Hindlimb muscle (tissue), 1 donor: ENCODE data around the gene E2F6. TPM values are rescaled to one million over a fixed set of nuclear protein-coding genes. Genes with fewer than 3 reads are reported as not detected.

ENCODE experiments used
- DNase-seq: peaks from one replicate; pipeline ENCODE4 v3.0.0-alpha.2; 2013
- polyA plus RNA-seq: library from polyadenylated mRNA; unstranded; fragments of 120-200 nt; gene quantifications from one replicate; pipeline ENCODE4 v1.2.1, GENCODE V29; 2013; ENCODE audit not compliant: insufficient read length

Gene E2F6
- polyA plus RNA-seq, 1 donor, result 18.8 TPM

DNA sequence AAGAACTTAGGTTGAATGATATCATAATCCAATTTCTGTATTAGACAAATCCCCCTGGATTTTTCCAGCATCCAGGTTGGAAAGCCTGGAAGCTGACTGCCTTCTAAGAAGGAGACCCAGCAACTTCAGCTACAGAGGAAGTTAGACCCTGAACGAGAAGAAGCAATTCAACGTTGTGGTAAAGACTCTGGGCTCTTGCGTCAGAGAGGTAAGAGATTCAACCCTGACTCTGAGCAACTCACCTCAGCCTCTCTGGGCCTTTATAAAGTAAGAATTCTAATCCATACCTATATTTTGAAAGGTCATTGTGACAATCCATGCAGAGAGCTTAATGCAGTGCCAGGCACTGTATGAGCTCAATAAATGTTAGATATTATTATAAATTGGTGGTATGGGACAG lies 9.7 kb downstream of the E2F6 start:
- no peak for DNase-seq

DNA sequence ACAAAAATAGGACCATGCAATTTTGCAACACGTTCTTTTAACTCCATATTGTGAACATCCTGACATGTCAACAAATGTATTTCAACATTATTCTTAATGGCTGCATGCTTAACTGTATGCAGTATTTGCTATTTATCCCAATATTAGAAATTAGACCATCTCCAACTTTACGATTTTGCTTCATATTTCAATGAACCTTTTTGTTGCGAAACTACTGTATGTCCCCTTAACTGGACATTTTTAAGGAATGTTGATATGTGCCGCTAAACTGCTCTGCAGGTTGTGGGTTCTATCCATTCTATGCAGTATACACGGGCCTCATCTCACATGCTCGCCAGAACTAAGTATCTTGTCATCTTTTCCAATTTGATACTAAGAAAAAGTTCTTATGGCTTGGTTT lies 11.1 kb downstream of the E2F6 start:
- no peak for DNase-seq

DNA sequence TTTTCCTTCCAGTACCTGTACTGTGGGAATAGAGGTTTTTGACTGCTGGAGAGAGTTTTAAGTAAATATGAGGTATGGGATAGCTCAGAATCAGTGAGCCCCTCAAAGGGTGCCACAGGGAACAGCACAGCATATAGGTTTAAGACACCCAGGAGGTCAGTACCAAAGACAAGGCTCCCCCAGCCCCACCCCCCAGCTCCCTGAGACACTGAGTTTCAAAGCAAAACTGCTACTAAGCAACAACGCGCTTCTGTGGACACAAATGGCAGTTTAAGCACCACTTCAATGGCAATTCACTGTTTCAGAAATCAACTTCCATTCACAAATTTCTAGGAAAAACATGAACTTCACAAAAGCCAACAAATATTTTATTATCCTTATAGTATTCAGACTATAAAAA lies 15.2 kb downstream of the E2F6 start:
- no peak for DNase-seq

DNA sequence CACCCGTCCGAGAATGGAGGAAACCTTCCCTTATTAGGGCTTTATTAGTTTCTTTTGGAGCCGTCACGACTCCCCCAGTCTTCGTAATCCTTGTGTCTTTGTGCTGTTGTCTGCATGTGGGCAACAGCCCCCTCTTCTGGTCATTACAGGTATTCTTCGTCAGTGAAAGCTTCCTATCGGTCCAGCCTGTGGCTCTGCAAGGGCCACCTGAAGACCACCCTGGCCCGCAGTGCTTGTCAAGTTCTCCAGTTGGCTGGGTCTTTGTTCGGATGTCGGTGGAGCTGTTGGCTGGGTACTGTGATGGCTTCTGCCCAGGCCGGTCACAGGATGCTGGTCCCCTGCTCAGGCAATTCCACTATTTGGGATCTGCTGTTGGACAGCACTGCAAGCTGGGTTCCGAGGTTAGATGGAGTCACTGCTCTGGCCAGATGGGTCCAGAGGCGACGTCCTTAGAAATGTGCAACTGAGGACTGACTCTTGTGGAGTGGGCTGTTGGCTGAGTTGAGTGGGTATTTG lies 19.2 kb downstream of the E2F6 start:
- peak; percentile 64 for DNase-seq

DNA sequence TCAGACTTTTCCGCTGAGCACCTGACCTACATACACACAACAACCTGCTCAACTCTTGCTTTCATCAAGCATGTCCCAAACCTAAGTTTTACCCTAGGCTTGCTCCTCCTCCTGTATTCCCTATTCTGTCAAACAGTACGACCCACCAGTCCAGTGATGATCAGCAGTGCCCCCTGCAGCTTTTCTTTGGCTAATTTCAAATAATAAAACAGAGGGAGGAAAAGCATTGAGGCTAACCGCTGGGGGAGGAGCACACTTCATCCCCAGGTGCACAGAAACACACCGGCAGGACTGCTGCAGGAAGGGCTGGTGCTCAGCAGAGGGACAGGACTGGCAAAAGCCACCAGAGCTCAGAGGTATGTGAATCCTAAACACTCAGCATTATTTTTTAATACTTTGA lies 21.2 kb downstream of the E2F6 start:
- no peak for DNase-seq

DNA sequence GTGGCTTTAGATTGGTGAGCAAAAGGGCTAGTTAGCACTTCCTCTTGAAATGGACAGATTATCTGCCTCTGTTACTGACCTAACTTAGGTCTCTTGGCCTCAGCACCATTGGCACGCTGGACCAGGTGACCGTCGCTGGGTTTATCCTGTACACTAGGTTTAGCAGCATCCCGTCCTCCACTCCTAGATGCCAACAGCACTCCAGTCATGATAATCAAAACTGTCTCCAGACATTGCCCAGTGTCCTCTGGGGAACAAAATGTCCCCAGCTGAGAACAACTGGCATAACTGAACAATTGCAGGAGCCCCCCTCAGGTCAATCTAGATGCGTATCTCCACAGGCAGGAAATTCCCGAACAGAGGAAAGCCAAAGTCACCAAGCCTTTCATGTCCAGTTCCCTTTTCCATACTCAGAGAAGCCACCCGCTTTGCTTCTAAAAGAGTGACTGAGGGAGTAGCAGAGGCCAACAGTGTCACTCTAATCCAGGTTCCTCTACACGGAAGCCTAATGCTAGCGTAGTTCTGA lies 27.3 kb downstream of the E2F6 start:
- no peak for DNase-seq

DNA sequence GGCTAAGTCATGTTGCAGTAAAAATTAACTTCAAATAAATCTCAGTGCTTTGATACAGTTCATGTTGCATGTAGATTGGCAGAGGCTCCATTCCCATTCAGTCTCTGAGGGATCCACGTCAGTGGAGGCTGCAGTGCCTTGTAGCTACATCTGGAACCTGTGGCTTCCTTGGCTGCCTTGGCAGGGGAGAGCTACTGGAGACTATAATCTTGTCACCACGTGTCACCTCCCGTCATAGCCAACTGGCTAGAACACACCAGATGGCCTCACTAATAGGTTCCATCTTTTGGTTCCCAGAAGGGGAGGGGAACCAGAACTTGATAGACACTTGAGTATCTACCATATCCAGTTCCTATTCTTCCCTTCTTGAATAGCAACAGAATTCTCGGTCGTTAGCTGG lies 28.4 kb downstream of the E2F6 start:
- no peak for DNase-seq

DNA sequence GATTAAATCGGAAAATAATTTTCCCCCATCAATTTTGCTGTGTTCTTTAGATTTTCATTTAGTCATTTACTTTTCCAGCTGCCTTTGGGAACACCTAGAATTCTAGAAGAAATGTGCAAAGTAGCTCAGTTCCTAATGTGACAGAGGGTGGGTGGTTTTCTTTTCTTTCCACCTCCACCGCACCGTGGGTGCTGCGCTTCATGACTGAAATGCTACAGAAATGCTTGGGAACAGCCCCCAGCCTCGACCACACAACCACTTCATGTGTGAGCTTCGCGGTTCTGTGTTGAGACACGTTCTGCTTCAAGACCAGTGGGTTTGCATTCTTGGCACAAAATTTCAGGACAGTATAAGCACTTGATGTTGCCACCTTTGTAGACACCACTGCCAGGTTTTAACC lies 30.9 kb downstream of the E2F6 start:
- no peak for DNase-seq

DNA sequence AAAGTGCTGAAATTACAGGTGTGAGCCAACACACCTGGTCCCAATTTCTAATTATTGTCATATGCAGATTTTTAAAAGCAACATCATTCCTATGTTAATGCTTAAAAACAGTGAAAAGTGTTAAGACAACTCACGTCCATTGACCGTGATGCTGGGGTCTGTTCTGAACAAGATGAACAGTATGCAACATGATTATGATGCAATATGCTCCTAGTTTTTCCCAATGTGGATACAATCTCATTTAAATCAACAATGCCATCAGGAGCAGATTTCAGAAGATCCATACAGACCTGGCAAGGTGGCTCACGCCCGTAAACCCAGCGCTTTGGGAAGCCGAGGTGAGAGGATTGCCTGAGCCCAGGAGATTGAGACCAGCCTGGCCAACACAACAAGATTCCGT lies 31.5 kb downstream of the E2F6 start:
- DNase-seq, result no peak

DNA sequence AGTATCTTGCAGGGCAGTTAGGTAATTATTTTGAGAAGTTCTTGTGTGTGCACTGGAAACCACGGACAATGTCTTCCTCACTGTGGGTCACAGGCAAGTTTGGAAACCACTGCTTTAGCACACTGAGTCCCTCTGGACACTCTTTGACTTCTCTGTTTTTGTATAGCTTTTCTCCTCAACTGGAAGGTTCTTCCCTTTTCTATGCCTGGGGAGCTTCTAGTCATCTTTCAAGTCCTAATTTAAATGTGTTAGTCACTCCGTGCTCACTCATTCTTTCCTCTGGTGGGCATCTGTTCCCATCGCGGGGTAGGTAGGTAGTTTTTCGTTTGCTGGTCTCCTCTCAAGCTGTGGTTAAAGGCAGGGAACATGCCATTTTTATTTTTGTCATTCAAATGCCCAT lies 32.1 kb downstream of the E2F6 start:
- no peak for DNase-seq

DNA sequence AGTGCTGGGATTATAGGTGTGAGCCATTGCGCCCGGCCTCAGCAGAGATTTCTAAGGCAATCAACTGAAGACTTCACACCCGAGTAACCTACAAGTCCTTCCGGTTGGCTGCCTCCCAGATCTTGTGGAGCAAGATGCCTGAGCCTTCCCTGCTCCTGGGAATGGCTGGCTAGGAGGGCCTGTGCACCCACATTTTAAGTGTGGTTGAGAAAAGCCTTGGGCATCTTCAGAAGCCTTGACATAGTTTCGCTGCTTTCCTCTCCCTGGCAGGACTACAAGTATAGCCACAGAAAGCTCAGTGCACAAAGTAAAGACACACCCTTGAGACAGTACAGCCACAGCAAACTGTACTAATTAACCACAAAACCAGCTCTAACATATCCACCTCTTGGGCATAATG lies 35.2 kb downstream of the E2F6 start:
- no peak for DNase-seq

DNA sequence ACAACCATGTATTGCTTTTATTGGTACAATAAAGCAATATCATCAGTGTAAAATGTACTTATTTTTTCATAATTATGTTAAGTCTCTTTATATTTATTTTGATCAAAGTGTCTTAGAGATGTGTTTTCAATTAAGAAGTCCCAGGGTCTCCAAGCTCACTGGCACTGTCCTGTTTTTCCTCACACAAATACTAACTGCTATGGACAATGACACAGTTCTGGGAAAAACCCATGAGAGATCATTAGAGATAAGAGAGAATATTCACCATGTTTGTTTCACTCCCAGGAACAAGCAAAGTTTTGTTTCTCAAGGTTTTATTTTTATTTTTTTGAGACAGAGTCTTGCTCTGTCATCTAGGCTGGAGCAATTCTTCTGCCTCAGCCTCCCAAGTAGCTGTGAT lies 38.7 kb downstream of the E2F6 start:
- no peak for DNase-seq

DNA sequence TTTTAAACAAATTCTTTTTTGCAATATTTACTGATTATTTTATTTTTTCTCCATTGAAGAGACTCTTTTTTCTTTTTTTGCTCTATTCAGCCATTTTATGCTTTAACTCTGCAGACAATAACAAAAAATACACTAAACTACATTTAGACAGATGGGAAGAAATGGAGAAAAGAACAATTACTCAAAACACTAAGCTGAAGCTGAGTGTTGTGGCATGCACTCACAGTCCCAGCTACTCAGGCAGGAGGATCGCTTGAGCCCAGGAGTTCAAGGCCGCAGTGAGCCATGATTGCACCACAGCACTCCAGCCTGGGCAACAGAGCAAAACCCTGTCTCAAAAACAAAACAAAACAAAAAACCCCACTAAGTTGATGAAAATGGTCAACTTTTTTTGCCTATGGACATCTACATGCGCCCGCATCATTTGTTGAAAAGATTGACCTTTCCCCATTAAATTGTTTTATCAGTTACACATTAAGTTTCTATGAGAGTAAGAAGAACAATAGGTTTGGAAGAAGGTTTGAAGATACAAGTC lies 43.0 kb downstream of the E2F6 start:
- no peak for DNase-seq

DNA sequence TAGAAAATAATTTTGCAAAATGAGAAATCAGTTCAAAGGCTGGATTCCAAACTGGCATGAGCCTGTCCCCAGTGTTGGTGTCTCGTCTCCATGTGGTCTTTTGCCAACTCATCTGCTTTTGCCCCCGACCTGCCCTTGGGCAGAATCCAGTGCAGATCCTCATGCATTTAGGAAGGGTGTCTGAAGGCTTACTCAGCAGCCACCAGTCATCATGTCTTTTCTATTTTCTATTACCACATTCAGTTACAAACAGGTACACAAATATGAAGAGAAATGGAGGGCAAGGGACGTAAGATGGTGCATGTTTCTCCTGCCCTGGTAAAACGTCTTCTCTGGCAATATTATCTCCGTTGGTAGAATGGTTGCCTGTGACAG lies 43.5 kb downstream of the E2F6 start:
- DNase-seq, result no peak

DNA sequence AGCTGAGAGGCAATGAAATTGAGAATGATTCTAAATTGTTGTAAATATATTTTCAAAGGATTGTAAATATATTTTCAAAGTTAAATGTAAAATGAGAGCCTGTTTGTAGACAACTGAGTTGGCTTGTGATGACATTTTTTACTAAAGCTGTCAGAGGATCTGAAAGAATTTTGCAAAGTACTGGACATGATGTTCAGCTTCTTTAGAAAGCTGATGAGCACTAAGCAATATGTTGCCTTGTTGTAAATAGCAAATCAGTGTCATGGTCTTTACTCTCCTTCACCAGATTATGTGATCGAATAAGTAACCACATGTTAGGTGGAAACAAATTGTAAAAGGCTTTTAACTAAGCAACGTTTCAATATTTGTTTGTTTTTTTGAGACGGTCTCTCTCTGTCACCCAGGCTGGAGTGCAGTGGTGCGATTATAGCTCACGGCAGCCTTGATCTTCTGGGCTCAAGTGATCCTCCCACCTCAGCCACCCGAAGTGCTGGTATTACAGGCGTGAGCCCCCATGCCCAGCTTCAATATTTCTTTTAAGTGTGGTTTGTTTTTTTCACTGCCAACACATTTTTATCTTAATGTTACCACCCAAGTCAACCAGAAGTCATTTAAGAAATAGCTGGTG lies 44.0 kb downstream of the E2F6 start:
- DNase-seq, result no peak

DNA sequence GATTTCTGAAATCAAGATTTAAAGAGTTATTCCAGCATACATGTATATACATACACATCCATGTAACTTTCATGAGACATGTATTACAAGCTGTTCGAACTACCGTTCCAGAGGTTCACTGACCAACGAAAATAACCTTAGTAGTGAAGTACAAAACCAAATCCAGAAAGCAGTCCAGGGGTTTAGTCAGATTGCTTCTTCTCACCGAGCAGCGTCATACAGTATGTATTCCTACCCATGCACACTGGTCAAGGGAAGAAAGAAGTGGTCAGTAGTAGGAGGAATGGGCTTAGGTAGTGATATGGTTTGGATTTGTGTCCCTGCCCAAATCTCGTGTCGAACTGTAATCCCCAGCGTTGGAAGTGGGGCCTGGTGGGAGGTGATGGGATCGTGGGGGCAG lies 45.3 kb downstream of the E2F6 start:
- DNase-seq, result no peak

DNA sequence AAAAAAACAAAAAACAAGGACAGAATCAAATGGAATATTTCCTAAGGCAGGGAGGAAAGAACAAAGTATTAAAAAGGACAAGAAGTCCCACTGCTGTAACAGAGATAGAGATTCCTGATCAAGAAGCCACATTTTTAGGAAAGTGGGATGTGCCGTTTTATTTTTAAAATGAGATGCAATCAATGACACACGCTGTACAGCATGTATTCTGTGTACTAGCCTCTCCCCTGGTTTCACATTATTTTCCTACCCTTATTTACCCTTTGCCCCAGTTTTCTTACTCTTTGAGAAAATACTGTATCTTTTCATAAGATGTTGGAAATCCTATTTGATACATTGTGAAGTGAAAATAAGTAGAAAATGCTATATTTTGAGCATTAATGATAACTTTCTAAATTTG lies 45.8 kb downstream of the E2F6 start:
- no peak for DNase-seq

DNA sequence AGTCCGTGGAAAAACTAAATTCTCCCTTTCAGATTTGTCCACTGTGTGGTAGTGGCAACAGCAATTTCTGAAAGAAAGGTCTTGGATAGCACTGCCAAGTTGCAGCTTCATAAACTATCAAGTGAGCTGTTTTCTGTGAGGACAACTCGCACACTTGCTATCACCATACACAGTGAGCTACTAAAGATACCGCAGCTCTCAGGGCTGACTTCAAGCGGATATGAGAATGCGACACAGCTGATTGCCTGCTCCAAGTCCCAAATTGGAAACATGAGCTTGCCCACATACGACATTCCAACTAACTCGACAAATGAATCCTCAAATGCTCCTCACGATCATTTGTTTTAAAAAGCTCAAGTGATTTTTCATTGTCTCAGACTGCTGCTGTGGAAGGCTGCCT lies 46.2 kb downstream of the E2F6 start:
- DNase-seq, result no peak

DNA sequence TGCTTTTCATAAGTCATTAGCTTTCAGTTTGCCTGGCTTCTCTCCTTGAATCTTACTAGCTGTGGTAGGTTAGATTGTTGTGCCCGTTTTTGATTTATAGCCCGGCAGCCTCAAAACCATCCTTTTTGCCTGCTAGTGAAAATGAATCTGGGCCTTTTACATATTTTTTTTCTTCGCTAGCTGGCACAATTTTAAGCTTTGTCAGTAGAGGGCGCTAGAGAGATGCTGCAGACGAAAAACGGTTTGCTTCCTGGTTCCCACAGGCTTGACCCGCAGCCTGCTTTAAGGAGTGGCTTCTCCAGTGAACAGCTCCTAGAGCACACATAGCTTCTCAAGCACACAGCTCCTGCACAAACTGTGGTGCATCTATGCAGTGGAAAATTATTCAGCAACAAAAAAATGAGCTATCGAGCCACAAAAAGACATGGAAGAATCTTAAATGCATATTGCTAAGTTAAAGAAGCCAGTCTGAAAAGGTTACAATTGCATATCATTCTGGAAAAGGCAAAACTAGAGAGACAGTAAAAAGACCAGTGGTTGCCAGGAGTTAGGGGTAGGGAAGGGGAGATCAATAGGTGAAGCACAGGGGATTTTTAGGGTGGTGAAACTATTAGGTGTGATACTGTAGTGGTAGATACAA lies 47.9 kb downstream of the E2F6 start:
- DNase-seq, result no peak

DNA sequence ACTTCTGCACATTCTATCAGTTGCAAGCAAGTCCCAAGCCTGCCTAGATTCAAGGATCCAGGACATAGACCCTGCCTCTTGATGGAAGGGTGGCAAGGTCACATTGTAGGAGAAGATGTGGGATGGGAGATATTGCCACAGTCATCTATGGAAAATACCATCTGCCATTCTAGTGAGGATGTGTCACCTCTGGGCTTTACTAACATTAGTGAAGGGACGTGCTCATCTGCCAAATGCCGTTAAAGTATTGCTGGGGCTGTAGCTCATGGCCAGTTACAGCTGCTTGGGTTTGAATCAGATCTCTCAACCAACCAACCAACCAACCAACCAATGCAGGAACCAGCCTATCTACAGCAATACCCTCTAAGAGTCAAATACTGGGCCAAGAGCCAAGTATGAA lies 49.0 kb downstream of the E2F6 start:
- DNase-seq, result no peak

DNA sequence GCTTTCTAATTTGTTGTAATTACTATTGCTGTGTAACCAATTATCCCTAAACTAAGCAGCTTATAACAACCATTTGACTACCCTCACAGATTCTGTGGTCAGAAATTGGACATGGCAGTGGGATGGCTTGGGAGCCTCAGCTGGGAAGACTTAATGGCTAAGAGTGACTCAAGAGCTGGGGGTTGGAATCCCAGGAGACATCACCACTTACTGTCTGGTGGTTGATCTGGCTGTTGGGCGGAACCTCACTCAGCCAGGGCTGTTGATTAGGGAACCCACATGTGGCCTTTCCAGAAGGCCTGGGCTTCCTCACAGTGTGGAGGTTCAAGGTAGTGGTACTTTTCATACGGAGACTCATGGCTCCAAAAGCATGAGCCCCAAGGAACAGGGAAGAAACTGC lies 49.8 kb downstream of the E2F6 start:
- no peak for DNase-seq

DNA sequence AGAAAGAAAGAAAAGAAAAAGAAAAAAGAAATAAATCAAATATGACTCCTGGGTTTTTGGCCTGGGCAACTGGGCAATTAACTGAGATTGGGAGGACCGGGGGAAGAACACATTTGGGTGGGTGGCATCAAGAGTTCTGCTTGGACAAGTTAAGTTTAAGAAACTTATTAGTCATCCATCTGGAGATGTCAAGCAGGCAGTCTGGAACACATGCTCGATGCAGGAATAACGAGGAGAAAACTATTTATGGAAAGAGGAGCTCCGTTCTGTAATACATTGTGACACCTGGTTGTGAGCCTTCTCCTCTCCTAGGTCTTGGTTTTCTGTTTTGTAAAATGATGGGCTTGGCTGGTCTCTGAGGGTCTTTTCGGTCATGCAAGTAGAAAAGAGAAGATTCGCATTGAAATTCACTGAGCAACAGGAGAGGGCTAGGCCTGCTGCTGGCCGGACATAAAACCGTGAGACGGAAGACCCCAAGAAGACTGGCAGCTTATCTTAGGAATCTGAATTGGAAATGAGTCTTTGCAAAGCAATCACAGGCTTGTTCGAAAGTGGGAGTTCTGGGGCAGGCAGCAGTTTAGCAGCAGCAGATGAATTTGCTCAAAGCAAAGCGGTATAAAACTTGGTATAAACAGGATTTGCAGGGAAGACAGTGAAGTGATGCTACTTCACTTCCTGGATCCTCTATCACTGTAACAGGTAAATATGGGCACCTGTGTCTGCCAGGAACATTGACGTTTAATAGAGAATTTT lies 51.4 kb downstream of the E2F6 start:
- no peak for DNase-seq

DNA sequence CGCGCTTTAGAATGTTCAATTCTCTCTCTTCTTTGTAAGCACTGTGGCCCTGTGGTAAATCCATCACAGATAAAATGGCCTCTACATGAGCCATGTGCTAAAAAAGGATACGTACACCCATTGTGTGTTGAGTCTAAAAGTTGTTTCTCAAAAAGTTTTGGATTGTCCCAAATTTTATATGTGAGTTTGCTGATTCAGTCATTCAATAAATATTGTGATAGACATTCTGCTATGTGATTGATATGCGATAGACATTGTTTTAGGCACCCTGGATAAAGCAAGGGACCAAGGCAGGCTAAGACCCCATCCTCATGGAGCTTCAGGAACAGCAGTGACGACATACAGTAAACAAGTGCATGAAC lies 53.5 kb downstream of the E2F6 start:
- no peak for DNase-seq
